Measurements from ENCODE around the gene LTN1.

DNA sequence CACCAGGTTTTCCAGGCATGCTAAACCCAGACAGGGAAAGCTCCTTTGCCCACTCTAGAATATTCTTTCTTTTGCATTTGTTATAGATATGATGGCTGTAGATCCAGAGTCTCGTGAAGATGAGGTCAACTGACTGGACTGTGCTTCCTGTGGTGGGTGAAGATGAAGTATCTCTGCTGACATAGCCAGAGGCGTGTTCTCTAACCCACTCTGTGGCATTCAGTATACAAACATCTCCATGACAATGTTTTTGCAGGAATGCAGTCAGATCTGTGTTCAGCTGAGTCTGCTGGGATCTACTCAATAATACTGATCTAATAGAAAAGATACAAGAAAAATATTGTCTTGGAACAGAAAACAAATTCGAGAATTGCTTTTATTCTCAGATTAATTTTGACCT, 15.1 kb upstream of the LTN1 start:
- TF ChIP-seq, protein P1, sequence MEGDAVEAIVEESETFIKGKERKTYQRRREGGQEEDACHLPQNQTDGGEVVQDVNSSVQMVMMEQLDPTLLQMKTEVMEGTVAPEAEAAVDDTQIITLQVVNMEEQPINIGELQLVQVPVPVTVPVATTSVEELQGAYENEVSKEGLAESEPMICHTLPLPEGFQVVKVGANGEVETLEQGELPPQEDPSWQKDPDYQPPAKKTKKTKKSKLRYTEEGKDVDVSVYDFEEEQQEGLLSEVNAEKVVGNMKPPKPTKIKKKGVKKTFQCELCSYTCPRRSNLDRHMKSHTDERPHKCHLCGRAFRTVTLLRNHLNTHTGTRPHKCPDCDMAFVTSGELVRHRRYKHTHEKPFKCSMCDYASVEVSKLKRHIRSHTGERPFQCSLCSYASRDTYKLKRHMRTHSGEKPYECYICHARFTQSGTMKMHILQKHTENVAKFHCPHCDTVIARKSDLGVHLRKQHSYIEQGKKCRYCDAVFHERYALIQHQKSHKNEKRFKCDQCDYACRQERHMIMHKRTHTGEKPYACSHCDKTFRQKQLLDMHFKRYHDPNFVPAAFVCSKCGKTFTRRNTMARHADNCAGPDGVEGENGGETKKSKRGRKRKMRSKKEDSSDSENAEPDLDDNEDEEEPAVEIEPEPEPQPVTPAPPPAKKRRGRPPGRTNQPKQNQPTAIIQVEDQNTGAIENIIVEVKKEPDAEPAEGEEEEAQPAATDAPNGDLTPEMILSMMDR (IDR thresholded peaks at IDR 0.05; ENCODE audit: low read depth, low read length, poor library complexity, severe bottlenecking), result no peak
- no peak for TF ChIP-seq EZH2phosphoT487 (IDR thresholded peaks at IDR 0.05; ENCODE audit: borderline replicate concordance, low read length)
